Limb (tissue), 2 donors: ENCODE measurements around the gene TAF11.
A peak's percentile ranks its signal among the peaks of the same experiment; 100 is the strongest.
"Not testable (repeated sequence)": the region's sequence is repeated elsewhere in the genome, so short reads cannot be mapped to it uniquely, and the experiment has no call there.

Experiments
- DNase-seq, 2 donors: peaks; one replicate each; pipeline ENCODE4 v3.0.0-alpha.2; 2016; ENCODE audit errors: extremely low spot score in 2 of 2

The TAF11 gene

GRCh38 chr6:34906826-34907225 lies 19.0 kb upstream of the TAF11 start:
- DNase-seq = no peak

GRCh38 chr6:34904990-34905613 lies 17.3 kb upstream of the TAF11 start:
- DNase-seq = no peak

GRCh38 chr6:34901930-34902329 lies 14.1 kb upstream of the TAF11 start:
- DNase-seq = no peak

DNA sequence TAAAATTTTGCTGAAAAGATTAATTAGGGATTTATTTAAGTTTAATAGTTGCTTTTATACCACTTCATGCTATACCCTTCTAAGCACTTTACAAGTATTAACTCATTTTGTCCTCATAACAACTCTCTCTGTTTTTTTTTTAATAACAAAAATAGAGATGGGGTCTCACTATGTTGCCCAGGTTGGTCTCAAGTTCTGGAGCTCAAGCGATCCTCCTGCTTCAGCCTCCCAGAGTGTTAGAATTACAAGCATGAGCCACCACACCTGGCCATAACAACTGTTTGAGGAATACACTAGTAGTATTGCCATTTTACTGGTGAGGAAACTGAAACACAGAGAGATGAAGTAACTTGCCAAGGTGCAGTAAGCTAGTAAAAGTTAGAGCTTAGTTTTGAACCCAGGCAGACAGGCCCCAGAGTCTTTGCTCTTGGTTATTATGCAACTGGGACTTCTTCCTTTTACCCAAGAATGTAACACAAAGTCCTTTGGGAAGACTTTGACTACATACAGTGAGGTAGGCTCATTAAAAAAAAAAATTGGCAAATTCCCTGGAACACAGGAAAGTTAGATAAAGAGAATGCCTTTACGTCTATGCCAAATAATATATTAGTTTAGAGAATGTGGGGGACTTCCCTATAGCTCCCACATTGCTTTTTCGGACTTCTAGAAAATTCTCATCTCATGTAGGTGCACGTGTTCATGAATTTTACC lies 12.6 kb upstream of the TAF11 start:
- DNase-seq = no peak

GRCh38 chr6:34899748-34900147 lies 11.9 kb upstream of the TAF11 start:
- DNase-seq = not testable (repeated sequence)

DNA sequence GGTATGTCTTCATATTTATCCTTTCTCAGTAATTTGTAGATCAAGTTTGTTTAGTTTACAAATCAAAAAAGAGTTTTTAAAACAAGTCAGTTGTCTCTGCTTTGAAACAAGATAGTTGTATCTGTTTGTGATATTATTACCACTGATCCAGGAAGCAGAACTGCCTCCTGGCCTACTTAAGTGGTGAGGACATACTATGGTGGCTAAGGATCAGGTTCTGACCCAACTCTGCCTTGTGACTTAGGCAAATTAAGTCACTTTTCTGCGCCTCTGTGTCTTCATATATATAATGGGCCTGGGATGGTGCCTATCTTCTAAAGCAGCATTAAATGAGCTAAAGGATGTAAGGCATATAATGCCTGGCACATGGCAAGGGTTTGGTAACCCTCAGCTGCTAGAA lies 9.9 kb upstream of the TAF11 start:
- no peak for DNase-seq

DNA sequence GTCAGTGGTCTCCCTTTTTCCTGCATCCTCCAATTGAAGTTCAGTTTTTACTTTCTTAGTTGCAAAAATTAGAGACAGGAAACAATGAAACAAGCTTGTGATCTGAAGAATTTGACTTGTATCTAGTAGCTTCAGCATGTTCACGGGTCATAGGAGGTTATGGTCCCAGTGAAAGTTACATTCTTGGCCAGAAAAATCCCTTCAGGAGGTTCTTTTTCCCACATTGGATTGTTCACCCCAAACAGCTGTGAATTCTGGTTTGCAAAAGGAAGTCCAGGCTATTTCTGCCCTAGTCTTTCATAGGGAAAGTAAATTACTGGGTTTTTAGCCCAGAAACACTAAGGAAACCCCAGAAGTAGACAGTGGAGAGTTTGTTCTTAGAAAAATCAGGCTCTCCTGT lies 9.3 kb upstream of the TAF11 start:
- DNase-seq = no peak

GRCh38 chr6:34894693-34895092 lies 6.9 kb upstream of the TAF11 start:
- no peak for DNase-seq

DNA sequence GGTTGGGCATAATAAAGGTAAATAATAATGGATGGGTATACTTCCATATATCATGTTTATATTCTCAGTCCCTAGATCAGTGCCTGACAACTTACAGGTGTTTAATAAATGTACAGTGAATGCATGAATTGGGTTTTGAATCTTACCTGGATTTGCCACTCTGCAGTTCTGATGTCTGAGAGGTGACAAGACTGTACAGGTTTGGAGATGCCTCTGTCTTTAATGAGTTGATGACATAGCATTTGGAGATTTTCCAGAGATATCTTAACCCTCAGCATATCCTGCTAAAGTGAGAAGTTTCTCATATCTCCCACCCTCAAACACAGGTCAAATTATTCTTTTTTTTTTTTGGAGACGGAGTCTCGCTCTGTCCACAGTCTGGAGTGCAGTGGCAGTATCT lies 3.5 kb upstream of the TAF11 start:
- no peak for DNase-seq

GRCh38 chr6:34890533-34890925 lies 2.7 kb upstream of the TAF11 start:
- no peak for DNase-seq

DNA sequence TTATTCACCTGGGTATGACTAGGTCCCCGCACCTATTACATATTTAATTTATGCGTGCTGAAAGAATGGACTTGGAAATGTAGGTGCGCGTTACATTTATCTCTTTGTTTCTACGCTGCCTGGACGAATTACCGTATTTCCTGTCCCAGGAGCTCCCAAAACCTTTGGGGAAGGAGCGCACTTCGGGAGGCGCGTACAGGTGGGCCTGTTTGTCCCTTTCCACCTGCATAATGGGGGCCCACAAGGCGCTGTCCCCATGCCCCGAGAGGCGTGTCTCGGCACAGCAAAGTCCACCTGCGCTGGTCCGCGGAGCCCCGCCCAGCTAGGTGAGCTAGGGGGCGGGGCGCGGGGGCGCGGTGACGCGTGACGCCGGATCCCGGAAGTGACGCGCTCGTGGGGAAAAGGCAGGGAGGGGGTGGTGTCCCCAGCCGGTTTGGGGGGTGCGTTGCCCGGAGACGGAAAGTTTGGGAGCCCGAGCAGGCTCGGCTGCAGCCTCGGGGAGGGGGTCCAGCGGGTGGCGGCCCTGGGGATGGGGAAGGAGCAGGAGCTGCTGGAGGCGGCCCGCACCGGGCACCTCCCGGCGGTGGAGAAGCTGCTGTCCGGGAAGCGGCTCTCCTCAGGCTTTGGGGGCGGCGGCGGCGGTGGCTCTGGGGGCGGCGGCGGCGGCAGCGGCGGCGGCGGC lies 1.2 kb upstream of the TAF11 start, which contains the start of gene ANKS1A:
Gene ANKS1A (plus strand): TSS at position 382 of the 682 bp plus-strand sequence. CDS start 148 bp downstream, at position 530.
- DNase-seq = peak; percentile 65 to 94

DNA sequence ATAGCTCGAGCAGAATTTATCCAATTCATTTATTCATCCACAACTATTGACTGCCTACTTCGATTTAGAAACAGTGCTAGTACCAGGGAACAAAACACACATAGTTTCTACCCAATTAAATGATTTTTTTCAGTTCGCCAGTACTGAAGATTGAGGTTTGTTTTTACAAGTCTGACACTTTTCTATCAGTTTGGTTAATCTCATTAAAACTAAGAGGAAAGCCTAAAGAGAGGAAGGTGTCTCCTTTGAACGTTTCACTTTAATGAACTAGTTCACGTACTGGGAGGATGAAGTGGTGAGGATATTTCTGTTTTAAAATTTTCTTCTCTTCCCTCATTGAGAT lies 643 bp upstream of the TAF11 start:
- no peak for DNase-seq

DNA sequence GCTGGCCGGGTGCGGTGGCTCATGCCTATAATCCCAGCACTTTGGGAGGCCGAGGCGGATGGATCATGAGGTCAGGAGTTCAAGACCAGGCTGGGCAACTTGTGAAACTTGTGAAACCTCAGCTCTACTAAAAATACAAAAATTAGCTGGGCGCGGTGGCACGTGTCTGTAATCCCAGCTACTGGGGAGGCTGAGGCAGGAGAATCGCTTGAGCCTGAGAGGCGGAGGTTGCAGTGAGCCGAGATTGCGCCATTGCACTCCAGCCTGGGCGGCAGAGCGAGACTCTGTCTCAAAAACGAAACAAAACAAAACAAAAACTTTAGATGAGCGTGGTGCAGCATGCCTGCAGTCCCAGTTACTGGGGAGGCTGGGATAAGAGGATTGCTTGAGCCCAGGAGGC lies 2.0 kb downstream of the TAF11 start:
- DNase-seq = not testable (repeated sequence)

DNA sequence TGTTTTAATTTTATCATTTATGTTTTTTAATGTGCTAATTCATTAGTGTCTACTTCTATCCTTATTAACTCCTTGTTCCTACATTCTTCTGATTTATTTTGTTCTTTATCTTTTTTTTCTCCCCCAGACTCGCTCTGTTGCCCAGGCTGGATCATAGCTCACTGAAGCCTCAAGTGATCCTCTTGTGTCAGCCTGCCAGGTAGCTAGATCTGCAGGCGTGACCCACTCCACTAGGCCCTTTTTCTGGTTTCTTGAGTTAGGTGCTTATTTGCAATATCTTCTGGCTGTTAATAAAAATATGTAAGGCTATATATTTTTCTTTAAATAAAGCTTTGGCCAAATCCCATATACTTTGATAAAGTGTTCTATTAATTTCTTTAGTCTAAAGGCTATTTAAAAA lies 2.8 kb downstream of the TAF11 start:
- DNase-seq = no peak

- not testable (repeated sequence) for DNase-seq
Measured at GRCh38 chr6:34884073-34884472, 3.8 kb downstream of the TAF11 start.

DNA sequence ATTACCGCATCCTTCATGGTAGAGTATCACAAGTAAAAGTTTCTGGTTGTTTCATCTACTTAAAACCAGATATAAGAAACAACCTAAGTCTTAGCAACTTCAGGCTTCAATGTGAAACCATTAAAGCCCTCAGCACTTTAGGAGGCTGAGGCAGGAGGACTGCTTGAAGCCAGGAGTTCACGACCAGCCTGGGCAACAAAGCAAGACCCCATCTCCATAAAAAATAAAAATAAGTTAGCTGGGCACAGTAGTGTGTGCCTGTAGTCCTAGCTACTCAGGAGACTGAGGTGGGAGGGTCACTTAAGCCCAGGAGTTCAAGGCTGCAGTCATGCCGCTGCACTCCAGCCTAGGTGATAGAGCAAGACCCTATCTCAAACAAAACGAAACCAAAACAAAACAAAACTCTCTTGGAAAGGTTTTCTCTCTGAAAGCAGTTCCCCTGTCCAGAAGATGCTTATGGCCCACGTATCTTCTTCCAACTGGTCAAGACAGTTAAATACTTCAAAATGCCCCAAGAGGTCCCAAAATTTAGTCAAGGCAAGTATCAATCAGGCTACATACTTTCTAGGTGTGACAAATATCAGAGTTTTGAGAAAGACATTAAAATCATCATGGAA lies 9.9 kb downstream of the TAF11 start:
- no peak for DNase-seq

DNA sequence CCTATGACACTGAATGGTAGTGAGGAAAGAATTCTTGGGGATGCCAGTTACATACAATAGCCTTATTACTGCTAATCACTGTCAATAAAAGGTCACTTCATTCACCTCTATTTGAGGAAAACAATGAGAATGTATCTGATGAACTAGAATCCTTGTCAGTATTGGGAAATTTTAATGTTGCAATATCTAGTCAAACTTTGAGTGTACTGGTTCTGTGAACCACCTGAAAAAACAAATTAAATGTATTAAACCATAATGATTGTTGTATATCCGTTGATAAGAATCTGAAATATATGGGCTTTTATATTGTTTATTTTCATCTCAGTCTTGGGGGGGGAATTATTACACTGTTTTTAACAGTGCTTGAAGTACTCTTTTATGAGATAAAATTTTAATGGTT lies 10.6 kb downstream of the TAF11 start:
- no peak for DNase-seq

- DNase-seq = no peak
Measured at GRCh38 chr6:34876472-34876871, 11.4 kb downstream of the TAF11 start.

GRCh38 chr6:34875292-34876213 lies 12.3 kb downstream of the TAF11 start:
- DNase-seq = no peak

DNA sequence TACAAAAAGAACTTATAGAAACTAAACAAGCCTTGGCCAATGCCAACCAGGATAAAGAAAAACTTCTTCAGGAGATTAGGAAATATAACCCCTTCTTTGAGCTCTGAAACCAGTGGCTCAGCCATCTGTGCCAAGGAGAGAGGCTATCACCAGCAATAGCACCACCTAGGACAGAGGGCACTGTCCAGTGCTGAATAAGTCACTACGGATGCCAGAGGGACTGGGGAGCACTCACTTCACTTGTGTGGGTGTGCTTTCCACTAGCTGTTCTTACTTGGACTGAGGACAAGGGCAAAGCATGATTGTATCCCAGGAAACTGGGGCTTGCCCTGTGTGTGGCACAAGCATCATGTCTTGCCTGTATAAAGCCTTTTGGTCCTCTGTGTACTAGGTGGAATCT lies 15.5 kb downstream of the TAF11 start:
- no peak for DNase-seq

DNA sequence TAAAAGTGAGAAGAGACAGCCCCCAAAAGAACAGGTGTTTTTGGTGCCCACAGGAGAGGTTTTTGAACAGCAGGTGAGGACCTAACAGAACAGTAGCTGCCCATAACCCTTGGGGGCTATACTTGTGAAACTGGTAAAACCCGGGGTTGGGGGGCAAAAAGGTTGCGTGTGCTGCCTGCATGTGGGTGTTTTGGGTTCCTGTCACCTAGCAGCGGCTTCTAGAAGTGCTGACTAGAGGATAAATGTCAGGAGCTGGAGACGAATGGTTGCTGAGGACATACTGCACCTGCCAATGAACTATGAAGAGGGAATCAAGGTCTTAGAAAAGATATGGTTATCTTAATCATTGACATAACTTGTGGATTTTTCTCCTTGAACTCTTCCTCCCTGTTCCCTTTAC lies 16.0 kb downstream of the TAF11 start:
- DNase-seq = no peak
